Measurements from ENCODE around the gene PANX3. TPM values are rescaled to one million over a fixed set of nuclear protein-coding genes. Genes with fewer than 3 reads are reported as not detected.

PANX3 gene
- total and polyA plus RNA-seq, 9 of the 15 experiments (the other 6 are each of a cell fraction or from before 2014, with no cell fraction given) = 0.09 to 0.69 (median 0.39) TPM

DNA sequence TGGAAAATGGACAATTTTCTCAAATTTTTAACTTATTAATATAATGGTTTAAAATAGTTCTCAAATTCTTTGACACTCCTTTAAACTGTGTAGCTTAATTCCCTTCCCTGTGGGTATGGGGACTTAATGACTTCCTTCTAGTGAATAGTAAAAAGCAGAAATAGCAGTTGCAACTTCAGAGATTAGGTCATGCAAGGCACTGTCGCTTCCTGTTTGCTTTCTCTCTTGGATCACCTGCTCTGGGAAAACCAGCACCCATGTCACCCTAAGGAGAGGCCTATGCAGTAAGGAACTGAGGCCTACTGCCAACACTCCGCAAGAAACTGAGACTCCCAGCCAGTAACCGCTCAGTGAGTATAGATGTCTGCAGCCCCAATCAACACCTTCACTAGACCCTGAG, 5.5 kb upstream of the PANX3 start:
- POLR2A ChIA-PET = interaction anchor here (0.5 kb wide), 1 partner anchor 17 kb away, joined by 3 read pairs; the partner anchor contains the start of gene TBRG1
- in situ Hi-C loops (cut with MboI) = no loop called here
- no peak for FAIRE-seq

GRCh38 chr11:124608147-124608546, 3.1 kb upstream of the PANX3 start:
- peak in 2 of 4 experiments; percentile 33 to 54 for DNase-seq (ENCODE audit: extremely low read depth in 1 of 4, low spot score in 3 of 4)
- Histone ChIP-seq H2AFZ (ENCODE audit: low read depth, low read length) (no peak overlapping the region), H3K4me3 (no peak overlapping the region), H3K4me2 (ENCODE audit: insufficient read depth, low read length) (no peak overlapping the region), H3K27me3 (ENCODE audit: control insufficient read depth in 2 of 2, insufficient read depth in 2 of 2, low read length in 2 of 2) (peaks cover 3 to 8% of the 10 kb centered on the region in 2 experiments; a peak in 2 of 5 replicates), H3K27ac (ENCODE audit: extremely low read depth, low read depth, low read length) (no peak overlapping the region), H3K9ac (ENCODE audit: insufficient read depth in 1 of 2, low read depth in 2 of 2, low read length in 2 of 2) (no peak overlapping the region), H3K9me1 (ENCODE audit: control insufficient read depth, insufficient read depth, low read length) (no peaks in the 10 kb centered on the region), H3K36me3 (ENCODE audit: control insufficient read depth, insufficient read depth, low read length) (no peaks in the 10 kb centered on the region), H4K20me1 (replicated peaks; ENCODE audit: control insufficient read depth, insufficient read depth, low read length) (no peaks in the 10 kb centered on the region), H3K9me3 (replicated peaks; ENCODE audit: control insufficient read depth, insufficient read depth, low read depth, low read length) (no peaks in the 10 kb centered on the region), H3K79me2 (ENCODE audit: control insufficient read depth, insufficient read depth, low read length) (no peaks in the 10 kb centered on the region), H3K4me1 (replicated peaks in 1 of 2; ENCODE audit: control insufficient read depth in 2 of 2, insufficient read depth in 2 of 2, low read length in 2 of 2) (no peaks in the 10 kb centered on the region; a peak in 2 of 5 replicates)
- no TSS peak for BruUV-seq (replicated peaks)
- ChIA-PET POLR2A (no interaction called here), CTCF (ENCODE audit: low intra/inter-chr PET ratio) (no interaction called here)
- intact Hi-C loops (cut with micrococcal nuclease) (no loop called here), in situ Hi-C loops (cut with MboI) (no loop called here)
- peak; percentile 69 for ATAC-seq
- peak; percentile 71 for FAIRE-seq
- TF ChIP-seq FOXP1 (CRISPR knock-in tag; IDR thresholded peaks at IDR 0.05) (no peak), SMARCC2 (IDR thresholded peaks at IDR 0.05; ENCODE audit: low read depth) (peak; percentile 41; the same call in 1 of the 2 replicates), U2AF1 (optimal IDR thresholded peaks at IDR 0.05; ENCODE audit: low read depth, low read length) (no peak), MYC (IDR thresholded peaks at IDR 0.05; ENCODE audit: low read depth, low read length) (no peak), MYC (CRISPR knock-in tag; IDR thresholded peaks at IDR 0.05; ENCODE audit: borderline replicate concordance, low read depth) (no peak), ZNF316 (IDR thresholded peaks at IDR 0.05) (peak; percentile 100), ETV6 (IDR thresholded peaks at IDR 0.05; ENCODE audit: borderline replicate concordance in 1 of 2, low read depth in 2 of 2, low read length in 1 of 2) (no peak), ETV6 (CRISPR knock-in tag; IDR thresholded peaks at IDR 0.05; ENCODE audit: borderline replicate concordance) (no peak), RCOR1 (IDR thresholded peaks at IDR 0.05; ENCODE audit: borderline replicate concordance in 1 of 2, low read depth in 2 of 2, low read length in 2 of 2) (peak in 1 of 2 experiments; percentile 47; a peak in 1 of 4 replicates), PML (IDR thresholded peaks at IDR 0.05; ENCODE audit: low read length) (no peak)

More for the DNA sequence above, 5.5 kb upstream of the PANX3 start:
- Histone ChIP-seq H2AFZ (ENCODE audit: low read depth, low read length) (no peak overlapping the region), H3K9ac (ENCODE audit: insufficient read depth in 1 of 2, low read depth in 2 of 2, low read length in 2 of 2) (no peak overlapping the region), H3K4me3 (no peak overlapping the region), H3K36me3 (ENCODE audit: control insufficient read depth, insufficient read depth, low read length) (no peaks in the 10 kb centered on the region), H3K79me2 (ENCODE audit: control insufficient read depth, insufficient read depth, low read length) (no peaks in the 10 kb centered on the region), H3K9me3 (replicated peaks; ENCODE audit: control insufficient read depth, insufficient read depth, low read depth, low read length) (no peaks in the 10 kb centered on the region), H3K4me1 (replicated peaks in 1 of 2; ENCODE audit: control insufficient read depth in 2 of 2, insufficient read depth in 2 of 2, low read length in 2 of 2) (no peaks in the 10 kb centered on the region; a peak in 2 of 5 replicates), H3K9me1 (ENCODE audit: control insufficient read depth, insufficient read depth, low read length) (no peaks in the 10 kb centered on the region), H4K20me1 (replicated peaks; ENCODE audit: control insufficient read depth, insufficient read depth, low read length) (no peaks in the 10 kb centered on the region), H3K27ac (ENCODE audit: extremely low read depth, low read depth, low read length) (no peak overlapping the region), H3K27me3 (ENCODE audit: control insufficient read depth in 2 of 2, insufficient read depth in 2 of 2, low read length in 2 of 2) (no peaks in the 10 kb centered on the region), H3K4me2 (ENCODE audit: insufficient read depth, low read length) (no peak overlapping the region)
- ATAC-seq (no peak), DNase-seq (ENCODE audit: extremely low read depth in 1 of 4, low spot score in 3 of 4) (no peak)
- 55% methylated on average over 3 of the region's 3 CpGs for WGBS (ENCODE audit: insufficient coverage, low coverage, missing lambda C conversion rate)
- no TSS peak for BruUV-seq (replicated peaks)
- CTCF ChIA-PET (ENCODE audit: low intra/inter-chr PET ratio) = no interaction called here
- intact Hi-C loops (cut with micrococcal nuclease) = no loop called here
- TF ChIP-seq KAT2B (IDR thresholded peaks at IDR 0.05; ENCODE audit: low read depth, low read length) = no peak
- TF ChIP-seq ATF7 (IDR thresholded peaks at IDR 0.05) = 0 out of 2 replicates have a peak, but pooled peaks have one; percentile 23
- no peak for TF ChIP-seq MAFF (IDR thresholded peaks at IDR 0.05; ENCODE audit: low read length)
- TF ChIP-seq PML (IDR thresholded peaks at IDR 0.05; ENCODE audit: low read length) = no peak
- TF ChIP-seq CREM (IDR thresholded peaks at IDR 0.05; ENCODE audit: low read depth) = no peak
- no peak for TF ChIP-seq DACH1 (IDR thresholded peaks at IDR 0.05; ENCODE audit: partially characterized antibody)
- peak; percentile 75; the same call in 1 of the 2 replicates for TF ChIP-seq ZKSCAN8 (CRISPR knock-in tag; IDR thresholded peaks at IDR 0.05)
- TF ChIP-seq ETV1 (tag; conservative IDR thresholded peaks at IDR 0.05; ENCODE audit: low read depth) = peak; percentile 32; the same call in 1 of the 2 replicates
- TF ChIP-seq DDX20 (tag; IDR thresholded peaks at IDR 0.05; ENCODE audit: low read depth) = no peak
- TF ChIP-seq ZNF146 (CRISPR knock-in tag; IDR thresholded peaks at IDR 0.05; ENCODE audit: unreplicated experiment) = no peak
- no peak for TF ChIP-seq NR2C2 (CRISPR knock-in tag; IDR thresholded peaks at IDR 0.05)
- no peak for TF ChIP-seq NR2C2 (tag; IDR thresholded peaks at IDR 0.05)
- no peak for TF ChIP-seq ELF2 (CRISPR knock-in tag; IDR thresholded peaks at IDR 0.05)
- no peak for TF ChIP-seq ZNF316 (IDR thresholded peaks at IDR 0.05)

All from K562 (cell line).